B cell (primary cell): ENCODE results near the gene GPR183. TPM values are rescaled to one million over a fixed set of nuclear protein-coding genes. Genes with fewer than 3 reads are reported as not detected.
A peak's percentile ranks its signal among the peaks of the same experiment; 100 is the strongest.

Experiments
- ATAC-seq: fragments of 200-7000 bp; cut with Tn5 transposase; one replicate; pipeline ENCODE4 v1.10.0; 2021; ENCODE audit warnings: low read depth, mild to moderate bottlenecking, moderate number of reproducible peaks, moderate library complexity
- CTCF ChIA-PET: fragments of 350-600 bp; sonication (Branson Sonifier 250); formaldehyde crosslinking; loops from one replicate; lab custom pipeline; 2021; ENCODE audit warnings: antibody characterized with exemption, inconsistent platforms; lab: Charles Lee
- POLR2A ChIA-PET: fragments of 350-600 bp; sonication (Branson Sonifier 250); formaldehyde crosslinking; loops from one replicate; lab custom pipeline; 2021; ENCODE audit warnings: antibody characterized with exemption; lab: Charles Lee
- DNase-seq: peaks from one replicate; pipeline ENCODE4 v3.0.0; 2013
- H2AFZ ChIP-seq: 2 replicates; pipeline ENCODE4 v1.6.1; 2012; ENCODE audit warnings: mild to moderate bottlenecking, low read depth, low read length; ENCODE audit not compliant: insufficient read depth, poor library complexity, severe bottlenecking
- H3K27ac ChIP-seq, 2 donors: 1 replicate in 1 of 2; 2 replicates in 1 of 2; pipeline ENCODE4 v1.5.1; 2012 to 2013; ENCODE audit warnings: low read length in 2 of 2, mild to moderate bottlenecking in 2 of 2, moderate library complexity in 1 of 2
- H3K27me3 ChIP-seq, 4 experiments: fragments of 200-600 bp in 1 of 4; sonication (generic) in 1 of 4; replicated peaks in 1 of 4; 1 replicate in 2 of 4; 2 replicates in 2 of 4; pipeline versions ENCODE4 v1.6.1 to v1.7.0; 2013 to 2016; ENCODE audit warnings: low read length in 3 of 4, mild to moderate bottlenecking in 2 of 4, mixed read lengths in 1 of 4, moderate library complexity in 1 of 4; ENCODE audit not compliant: insufficient read depth in 4 of 4, control insufficient read depth in 3 of 4; ENCODE audit errors: control extremely low read depth in 1 of 4
- H3K36me3 ChIP-seq, 2 experiments: replicated peaks in 1 of 2; 1 replicate in 1 of 2; 2 replicates in 1 of 2; pipeline versions ENCODE4 v1.6.1 to v1.7.1; 2013; ENCODE audit warnings: low read length in 1 of 2; ENCODE audit not compliant: insufficient read depth in 2 of 2, control insufficient read depth in 1 of 2; ENCODE audit errors: control extremely low read depth in 1 of 2, extremely low read depth in 1 of 2
- H3K4me1 ChIP-seq, 2 donors: fragments of 200-600 bp in 1 of 2; sonication (generic) in 1 of 2; 1 replicate in 1 of 2; 2 replicates in 1 of 2; pipeline versions ENCODE4 v1.5.1 to v1.6.1; 2013 to 2017; ENCODE audit warnings: low read length in 2 of 2; ENCODE audit not compliant: control insufficient read depth in 2 of 2, insufficient read depth in 2 of 2
- H3K4me2 ChIP-seq: replicated peaks from 2 replicates; pipeline ENCODE3; 2012; ENCODE audit warnings: mild to moderate bottlenecking, low read depth, low read length; ENCODE audit not compliant: poor library complexity, severe bottlenecking
- H3K4me3 ChIP-seq, 5 experiments: fragments of 200-600 bp in 1 of 5; sonication (generic) in 1 of 5; 1 replicate in 3 of 5; 2 replicates in 2 of 5; pipeline versions ENCODE4 v1.5.1 to v1.7.0; 2011 to 2016; ENCODE audit warnings: low read length in 4 of 5, mild to moderate bottlenecking in 4 of 5, low read depth in 2 of 5, control low read depth in 1 of 5, moderate library complexity in 1 of 5; ENCODE audit not compliant: insufficient read depth in 1 of 5; ENCODE audit errors: control extremely low read depth in 1 of 5, extremely low read depth in 1 of 5
- H3K79me2 ChIP-seq: fragments of 200-600 bp; sonication (generic); one replicate; pipeline ENCODE4 v1.6.0; 2016; ENCODE audit warnings: low read length; ENCODE audit not compliant: control insufficient read depth, insufficient read depth
- H3K9ac ChIP-seq: fragments of 200-600 bp; sonication (generic); 2 replicates; pipeline ENCODE4 v1.6.1; 2017; ENCODE audit warnings: mild to moderate bottlenecking, low read length, moderate library complexity
- H3K9me3 ChIP-seq, 3 donors: one replicate each; pipeline versions ENCODE4 v1.6.1 to v1.7.1; 2013; ENCODE audit warnings: low read length in 2 of 3; ENCODE audit not compliant: control insufficient read depth in 2 of 3, insufficient read depth in 1 of 3; ENCODE audit errors: control extremely low read depth in 1 of 3
- H4K20me1 ChIP-seq: 2 replicates; pipeline ENCODE4 v1.6.0; 2012; ENCODE audit warnings: mild to moderate bottlenecking, low read length; ENCODE audit not compliant: insufficient read depth, control insufficient read depth, poor library complexity, severe bottlenecking
- H3K27ac Mint-ChIP-seq: one replicate; pipeline ENCODE4 v1.8.0; 2021; ENCODE audit warnings: mixed read lengths
- H3K27me3 Mint-ChIP-seq: one replicate; pipeline ENCODE4 v1.8.0; 2021; ENCODE audit warnings: mixed read lengths
- H3K4me1 Mint-ChIP-seq: one replicate; pipeline ENCODE4 v1.8.0; 2021; ENCODE audit warnings: mixed read lengths
- H3K4me3 Mint-ChIP-seq: one replicate; pipeline ENCODE4 v1.8.0; 2021; ENCODE audit warnings: mixed read lengths
- H3K9me3 Mint-ChIP-seq: one replicate; pipeline ENCODE4 v1.8.0; 2022; ENCODE audit warnings: mixed read lengths; ENCODE audit not compliant: insufficient read depth
- CTCF ChIP-seq: fragments of 200-600 bp; IDR thresholded peaks from one replicate; pipeline ENCODE4 v1.8.0; 2022; ENCODE audit warnings: antibody characterized with exemption, mild to moderate bottlenecking
- EZH2 ChIP-seq: IDR thresholded peaks from 2 replicates; pipeline ENCODE4 v1.6.1; 2012; ENCODE audit warnings: borderline replicate concordance, low read depth, mild to moderate bottlenecking, moderate library complexity, low read length; ENCODE audit not compliant: insufficient read depth, poor library complexity, severe bottlenecking
- WGBS: methylation state at CpG from one replicate; pipeline ENCODE4 v1.1.5; 2013; ENCODE audit warnings: missing lambda C conversion rate; ENCODE audit not compliant: insufficient coverage; 5-methylcytosine and 5-hydroxymethylcytosine counted together
- intact Hi-C: fragments of 100-400 bp; cut with micrococcal nuclease; formaldehyde crosslinking; loops from one replicate; pipeline ENCODE4 v1.10.0; 2022
- polyA plus RNA-seq: library from polyadenylated mRNA; depleted of rRNA; stranded (reverse); fragments of >200 nt; gene quantifications from 2 replicates; pipeline ENCODE4 v1.2.3, GENCODE V29; 2012
- total RNA-seq, 2 donors: library from RNA; stranded (reverse); fragments of 120-200 nt in 1 of 2; gene quantifications; 1 replicate in 1 of 2; 2 replicates in 1 of 2; pipeline versions ENCODE4 v1.2.3 to v1.2.4, GENCODE V29; 2013 to 2022

Gene GPR183
- total and polyA plus RNA-seq, 2 donors (not counting 1 experiment from before 2014, with no cell fraction given), result 150 to 256 TPM

GRCh38 chr13:99307648-99308339 lies 595 bp upstream of the GPR183 start:
- peak overlapping the region; percentile 73 to 87 for H3K27ac ChIP-seq
- H4K20me1 ChIP-seq, result no peaks in the 10 kb centered on the region
- H3K4me1 ChIP-seq, result peaks cover 49 to 60% of the 10 kb centered on the region in 2 donors
- H3K9me3 Mint-ChIP-seq, result no peaks in the 10 kb centered on the region
- ChIA-PET CTCF (interaction anchor here (0.7 to 13.9 kb wide), 17 partner anchors 9 to 131 kb away, joined by 3 to 206 read pairs (median 4); no protein-coding TSS in a partner anchor), POLR2A (interaction anchor here (1.0 to 2.7 kb wide), 4 partner anchors 10 to 68 kb away, joined by 3 to 34 read pairs (median 5); no protein-coding TSS in a partner anchor)
- H2AFZ ChIP-seq, result no peak overlapping the region
- TF ChIP-seq EZH2 (no peak), CTCF (no peak)
- no peaks in the 10 kb centered on the region for H3K27me3 Mint-ChIP-seq
- H3K9me3 ChIP-seq, result no peaks in the 10 kb centered on the region
- WGBS, result 85% methylated on average over 2 of the region's 6 CpGs
- peak overlapping the region; percentile 95 for H3K27ac Mint-ChIP-seq
- H3K4me1 Mint-ChIP-seq, result peaks cover 69% of the 10 kb centered on the region
- H3K36me3 ChIP-seq, result peaks cover 0 to 28% of the 10 kb centered on the region in 2 experiments
- DNase-seq (no peak), ATAC-seq (peak; percentile 25)
- H3K27me3 ChIP-seq, result no peaks in the 10 kb centered on the region
- H3K79me2 ChIP-seq, result peaks cover 97% of the 10 kb centered on the region
- peak overlapping the region; percentile 99 for H3K4me3 Mint-ChIP-seq
- peak overlapping the region; percentile 37 to 97 (median 71) for H3K4me3 ChIP-seq
- peak overlapping the region; percentile 68 for H3K4me2 ChIP-seq
- peak overlapping the region; percentile 80 for H3K9ac ChIP-seq
- intact Hi-C loops, result loop anchor here (1.0 to 10.0 kb wide), 8 partner anchors 14 to 127 kb away; no protein-coding TSS in a partner anchor

- WGBS, result 100% methylated on average over 4 of the region's 8 CpGs
- Histone ChIP-seq H3K27me3 (no peaks in the 10 kb centered on the region), H4K20me1 (no peaks in the 10 kb centered on the region), H2AFZ (no peak overlapping the region), H3K4me1 (peaks cover 65 to 68% of the 10 kb centered on the region in 2 donors), H3K4me2 (peak overlapping the region; percentile 68), H3K9ac (peak overlapping the region; percentile 80), H3K4me3 (peak overlapping the region; percentile 45 to 97 (median 71)), H3K9me3 (no peaks in the 10 kb centered on the region), H3K79me2 (peaks cover 97% of the 10 kb centered on the region), H3K36me3 (peaks cover 0 to 34% of the 10 kb centered on the region in 2 experiments), H3K27ac (peak overlapping the region; percentile 78 to 87)
- Mint-ChIP-seq H3K9me3 (no peaks in the 10 kb centered on the region), H3K4me3 (peak overlapping the region; percentile 99), H3K27me3 (no peaks in the 10 kb centered on the region), H3K27ac (peak overlapping the region; percentile 85), H3K4me1 (peaks cover 68% of the 10 kb centered on the region)
- CTCF ChIA-PET, result interaction anchor here (1.0 to 13.9 kb wide), 15 partner anchors 8 to 130 kb away, joined by 3 to 206 read pairs (median 5); no protein-coding TSS in a partner anchor
- intact Hi-C loops, result loop anchor here (10.0 kb wide), 1 partner anchor 129 kb away; no protein-coding TSS in a partner anchor
- ATAC-seq (no peak), DNase-seq (no peak)
- POLR2A ChIA-PET, result interaction anchor here (0.7 to 2.7 kb wide), 4 partner anchors 43 to 130 kb away, joined by 3 to 34 read pairs (median 4); no protein-coding TSS in a partner anchor
- TF ChIP-seq EZH2 (no peak), CTCF (no peak)
Measured at GRCh38 chr13:99305566-99305965, 1.6 kb downstream of the GPR183 start.
